Keratinocyte (primary cell): ENCODE measurements around the gene CEPT1. TPM values are rescaled to one million over a fixed set of nuclear protein-coding genes. Genes with fewer than 3 reads are reported as not detected.

Experiments
- DNase-seq: peaks from one replicate; pipeline ENCODE4 v3.0.0-alpha.2; 2011; ENCODE audit warnings: low read depth, missing footprints, low spot score
- FAIRE-seq: peaks from 2 replicates; lab custom pipeline; 2011; peaks lifted over from hg19 to GRCh38; lab: Jason Lieb, UNC
- H2AFZ ChIP-seq: 2 replicates; pipeline ENCODE4 v1.6.0; 2012; ENCODE audit warnings: low read length, control low read depth, inconsistent platforms; ENCODE audit not compliant: control insufficient read depth
- H3K27ac ChIP-seq: 2 replicates; pipeline ENCODE4 v1.5.1; 2011; ENCODE audit warnings: low read length; ENCODE audit not compliant: control insufficient read depth, insufficient read depth
- H3K27me3 ChIP-seq: 3 replicates; pipeline ENCODE4 v1.6.0; 2011; ENCODE audit warnings: low read length; ENCODE audit not compliant: control insufficient read depth, insufficient read depth; ENCODE audit errors: extremely low read depth
- H3K36me3 ChIP-seq, 2 experiments: 2 replicates in 1 of 2; 3 replicates in 1 of 2; pipeline ENCODE4 v1.5.1; 2011; ENCODE audit warnings: low read length in 2 of 2, mild to moderate bottlenecking in 1 of 2; ENCODE audit not compliant: control insufficient read depth in 2 of 2, insufficient read depth in 2 of 2; ENCODE audit errors: extremely low read depth in 1 of 2
- H3K4me1 ChIP-seq: 3 replicates; pipeline ENCODE4 v1.5.1; 2011; ENCODE audit warnings: low read length; ENCODE audit not compliant: control insufficient read depth, insufficient read depth; ENCODE audit errors: extremely low read depth
- H3K4me2 ChIP-seq: 3 replicates; pipeline ENCODE4 v1.6.0; 2011; ENCODE audit warnings: low read depth, low read length; ENCODE audit not compliant: control insufficient read depth, insufficient read depth; ENCODE audit errors: extremely low read depth
- H3K4me3 ChIP-seq, 3 experiments: fragments of 200-600 bp in 1 of 3; sonication (generic) in 1 of 3; 2 replicates in 2 of 3; 3 replicates in 1 of 3; pipeline ENCODE4 v1.5.1; 2011 to 2016; ENCODE audit warnings: low read length in 3 of 3, mild to moderate bottlenecking in 3 of 3, control low read depth in 2 of 3, inconsistent platforms in 1 of 3, low read depth in 1 of 3, mixed read lengths in 1 of 3, mixed run types in 1 of 3, moderate library complexity in 1 of 3; ENCODE audit not compliant: control insufficient read depth in 2 of 3, insufficient read depth in 2 of 3; ENCODE audit errors: extremely low read depth in 1 of 3
- H3K79me2 ChIP-seq: 2 replicates; pipeline ENCODE4 v1.6.0; 2012; ENCODE audit warnings: low read length; ENCODE audit not compliant: control insufficient read depth, insufficient read depth
- H3K9ac ChIP-seq: 3 replicates; pipeline ENCODE4 v1.6.0; 2011; ENCODE audit warnings: low read length; ENCODE audit not compliant: control insufficient read depth, insufficient read depth; ENCODE audit errors: extremely low read depth
- H3K9me1 ChIP-seq: 3 replicates; pipeline ENCODE4 v1.6.0; 2011; ENCODE audit warnings: low read length; ENCODE audit not compliant: control insufficient read depth, insufficient read depth; ENCODE audit errors: extremely low read depth
- H3K9me3 ChIP-seq: 2 replicates; pipeline ENCODE4 v1.5.1; 2012; ENCODE audit warnings: low read depth, low read length; ENCODE audit not compliant: control insufficient read depth
- H4K20me1 ChIP-seq: 3 replicates; pipeline ENCODE4 v1.6.0; 2011; ENCODE audit warnings: low read length; ENCODE audit not compliant: control insufficient read depth, insufficient read depth; ENCODE audit errors: extremely low read depth
- CTCF ChIP-seq, 3 experiments: IDR thresholded peaks in 1 of 3; conservative IDR thresholded peaks in 1 of 3; optimal IDR thresholded peaks in 1 of 3; 2 replicates in 2 of 3; 3 replicates in 1 of 3; pipeline versions ENCODE3 to v1.5.1; 2011; ENCODE audit warnings: low read length in 3 of 3, mild to moderate bottlenecking in 3 of 3, moderate library complexity in 2 of 3, control low read depth in 1 of 3, inconsistent platforms in 1 of 3; ENCODE audit not compliant: insufficient read depth in 2 of 3; ENCODE audit errors: extremely low read depth in 1 of 3
- EZH2 ChIP-seq: IDR thresholded peaks from one replicate; pipeline ENCODE4 v1.6.1; 2012; ENCODE audit warnings: inconsistent platforms, mild to moderate bottlenecking, low read length, moderate library complexity
- dilution Hi-C: fragments of 300-500 bp; cut with MboI; formaldehyde crosslinking; loops from one replicate; pipeline ENCODE4 v1.7.0; 2020; ENCODE audit warnings: low sequenced_read_pairs; ENCODE audit not compliant: extremely low pct_ligation_motif_present
- polyA plus RNA-seq, 5 experiments: library from polyadenylated mRNA; depleted of rRNA in 3 of 5; stranded (reverse) in 3 of 5; stranded (forward) in 1 of 5; unstranded in 1 of 5; fragments of >200 nt; gene quantifications; 1 replicate in 1 of 5; 2 replicates in 3 of 5; 3 replicates in 1 of 5; pipeline versions ENCODE4 v1.2.1 to v1.2.3, GENCODE V29; 2011 to 2012; ENCODE audit warnings: missing spikeins in 2 of 5, low read depth in 1 of 5, low replicate concordance in 1 of 5

The CEPT1 gene
- polyA plus RNA-seq, 1 donor (not counting 4 experiments of a cell fraction or from before 2014, with no cell fraction given): 65.2 TPM

GRCh38 chr1:111101854-111102642, 38.0 kb upstream of the CEPT1 start:
- H2AFZ ChIP-seq: peak overlapping the region; percentile 42
- no peak overlapping the region for H3K9ac ChIP-seq
- peaks cover 6% of the 10 kb centered on the region for H3K4me1 ChIP-seq
- no peaks in the 10 kb centered on the region for H3K79me2 ChIP-seq
- H3K9me3 ChIP-seq: no peaks in the 10 kb centered on the region
- H3K27me3 ChIP-seq: no peaks in the 10 kb centered on the region
- no peaks in the 10 kb centered on the region for H3K36me3 ChIP-seq
- H3K4me2 ChIP-seq: no peak overlapping the region
- no peak overlapping the region for H3K4me3 ChIP-seq
- no peaks in the 10 kb centered on the region for H4K20me1 ChIP-seq
- H3K27ac ChIP-seq: no peak overlapping the region
- DNase-seq: no peak
- dilution Hi-C loops: no loop called here
- no peaks in the 10 kb centered on the region for H3K9me1 ChIP-seq
- no peak for FAIRE-seq
- no peak for TF ChIP-seq CTCF (optimal IDR thresholded peaks at IDR 0.05 in 1 of 3, IDR thresholded peaks at IDR 0.05 in 1 of 3, conservative IDR thresholded peaks at IDR 0.05 in 1 of 3; ENCODE audit: extremely low read depth in 1 of 3, insufficient read depth in 2 of 3, low read length in 3 of 3)
- no peak for TF ChIP-seq EZH2

- no peak overlapping the region for H3K9ac ChIP-seq
- dilution Hi-C loops: no loop called here
- FAIRE-seq: no peak
Measured at GRCh38 chr1:111104981-111105380, 35.0 kb upstream of the CEPT1 start.

More at GRCh38 chr1:111104981-111105380, 35.0 kb upstream of the CEPT1 start:
- Histone ChIP-seq H3K79me2 (no peaks in the 10 kb centered on the region), H3K9me3 (no peaks in the 10 kb centered on the region), H2AFZ (no peak overlapping the region), H3K27me3 (no peaks in the 10 kb centered on the region), H3K36me3 (no peaks in the 10 kb centered on the region), H3K27ac (no peak overlapping the region), H3K4me3 (no peak overlapping the region), H4K20me1 (no peaks in the 10 kb centered on the region), H3K4me2 (no peak overlapping the region), H3K9me1 (no peaks in the 10 kb centered on the region), H3K4me1 (peaks cover 6% of the 10 kb centered on the region)
- no peak for DNase-seq
- TF ChIP-seq CTCF (optimal IDR thresholded peaks at IDR 0.05 in 1 of 3, IDR thresholded peaks at IDR 0.05 in 1 of 3, conservative IDR thresholded peaks at IDR 0.05 in 1 of 3; ENCODE audit: extremely low read depth in 1 of 3, insufficient read depth in 2 of 3, low read length in 3 of 3) (no peak), EZH2 (no peak)
